Left renal pelvis (tissue), 4 donors: ENCODE measurements around the gene ATRNL1. TPM values are rescaled to one million over a fixed set of nuclear protein-coding genes. Genes with fewer than 3 reads are reported as not detected.

Source experiments
- polyA plus RNA-seq, 4 donors: library from polyadenylated mRNA; unstranded; fragments of 120-200 nt; gene quantifications; one replicate each; pipeline ENCODE4 v1.2.1, GENCODE V29; 2013; ENCODE audit not compliant: insufficient read length in 4 of 4

Gene ATRNL1
- polyA plus RNA-seq, 4 donors = 20.9 to 38.8 (median 26.8) TPM

Other genes with a start within 250 kb of the ATRNL1 start
- 10 to 100 TPM; 28.0 to 49.3 (median 35.7) TPM for gene TRUB1, start 155.2 kb upstream of the ATRNL1 start, polyA plus RNA-seq